Measurements from ENCODE around the gene NDUFS7. TPM values are rescaled to one million over a fixed set of nuclear protein-coding genes. Genes with fewer than 3 reads are reported as not detected.
"Not testable (repeated sequence)": the region's sequence is repeated elsewhere in the genome, so short reads cannot be mapped to it uniquely, and the experiment has no call there.

NDUFS7 gene
- total RNA-seq, 1 donor from 2014 or later, result 90.7 TPM

GRCh38 chr19:1433119-1434039 is 49.7 kb downstream of the NDUFS7 start:
- DNase-seq, result no peak

GRCh38 chr19:1434040-1434366 is 50.3 kb downstream of the NDUFS7 start:
- DNase-seq, result no peak

GRCh38 chr19:1434577-1435060 is 50.9 kb downstream of the NDUFS7 start:
- DNase-seq, result no peak

GRCh38 chr19:1435378-1435989 is 51.8 kb downstream of the NDUFS7 start:
- DNase-seq, result no peak

- DNase-seq, result no peak
Measured at GRCh38 chr19:1437609-1438008, 53.9 kb downstream of the NDUFS7 start.

GRCh38 chr19:1438035-1438932 is 54.6 kb downstream of the NDUFS7 start, which contains the start of gene RPS15:
Gene RPS15 (plus strand): TSS chr19:1438396. CDS start chr19:1438426, 30 bp downstream.
- peak; percentile 98 for DNase-seq

GRCh38 chr19:1438933-1439354 is 55.2 kb downstream of the NDUFS7 start:
- DNase-seq, result no peak

GRCh38 chr19:1439525-1440417 is 56.1 kb downstream of the NDUFS7 start:
- DNase-seq, result not testable (repeated sequence)

- DNase-seq, result no peak
Measured at GRCh38 chr19:1440418-1440801, 56.7 kb downstream of the NDUFS7 start.

GRCh38 chr19:1441022-1441426 is 57.3 kb downstream of the NDUFS7 start:
- no peak for DNase-seq

GRCh38 chr19:1441677-1442438 is 58.2 kb downstream of the NDUFS7 start:
- no peak for DNase-seq

Other genes with a start within 250 kb of the NDUFS7 start
- gene SBNO2, start 209.6 kb upstream of the NDUFS7 start, total RNA-seq, result 20.9 TPM
- 64.9 TPM for gene STK11, start 178.1 kb upstream of the NDUFS7 start, total RNA-seq
- 1.1 TPM for gene CBARP, start 145.9 kb upstream of the NDUFS7 start, total RNA-seq
- gene ATP5F1D, start 142.2 kb upstream of the NDUFS7 start, total RNA-seq, result 67.2 TPM
- 26.7 TPM for gene MIDN, start 135.3 kb upstream of the NDUFS7 start, total RNA-seq
- 434 TPM for gene CIRBP, start 114.6 kb upstream of the NDUFS7 start, total RNA-seq
- gene FAM174C, start 108.4 kb upstream of the NDUFS7 start, total RNA-seq, result 3.9 TPM
- not detected for gene EFNA2, start 98.0 kb upstream of the NDUFS7 start, total RNA-seq
- 102 TPM for gene GAMT, start 17.6 kb downstream of the NDUFS7 start, total RNA-seq
- gene DAZAP1, start 23.7 kb downstream of the NDUFS7 start, total RNA-seq, result 55.9 TPM
- 585 TPM for gene RPS15, start 54.5 kb downstream of the NDUFS7 start, total RNA-seq
- 1.5 TPM for gene APC2, start 66.2 kb downstream of the NDUFS7 start, total RNA-seq
- gene C19orf25, start 95.3 kb downstream of the NDUFS7 start, total RNA-seq, result 14.6 TPM
- gene PCSK4, start 106.4 kb downstream of the NDUFS7 start, total RNA-seq, result 1.0 TPM
- 4.2 TPM for gene REEP6, start 107.3 kb downstream of the NDUFS7 start, total RNA-seq
- gene ADAMTSL5, start 129.1 kb downstream of the NDUFS7 start, total RNA-seq, result 9.0 TPM
- 0.51 TPM for gene PLK5, start 140.2 kb downstream of the NDUFS7 start, total RNA-seq
- gene MEX3D, start 184.4 kb downstream of the NDUFS7 start, total RNA-seq, result 27.3 TPM
- 88.9 TPM for gene MBD3, start 209.0 kb downstream of the NDUFS7 start, total RNA-seq
- gene UQCR11, start 221.6 kb downstream of the NDUFS7 start, total RNA-seq, result 49.0 TPM